ENCODE results near the gene DZIP3.

GRCh38 chr3:108722724-108723123, 133.2 kb downstream of the DZIP3 start:
- TF ChIP-seq CTCF (IDR thresholded peaks at IDR 0.05) (no peak), POLR2A (IDR thresholded peaks at IDR 0.05) (no peak)

All from right lobe of liver (tissue), 4 donors.